Mucosa of descending colon (tissue), 3 donors: ENCODE measurements around the gene JSRP1. TPM values are rescaled to one million over a fixed set of nuclear protein-coding genes. Genes with fewer than 3 reads are reported as not detected.

Experiments
- ATAC-seq: fragments of 200-7000 bp; cut with Tn5 transposase; one replicate; pipeline ENCODE4 v1.9.1; 2020; ENCODE audit warnings: mild to moderate bottlenecking, moderate library complexity
- DNase-seq, 3 donors: peaks; one replicate each; pipeline ENCODE4 v3.0.0-alpha.2; 2020
- H3K36me3 ChIP-seq: fragments of 200-600 bp; one replicate; pipeline ENCODE4 v1.8.0; 2021; ENCODE audit warnings: low read depth, mild to moderate bottlenecking
- H3K4me1 ChIP-seq: fragments of 200-600 bp; one replicate; pipeline ENCODE4 v1.8.0; 2021; ENCODE audit warnings: low read depth, mild to moderate bottlenecking
- H3K4me3 ChIP-seq: fragments of 200-600 bp; one replicate; pipeline ENCODE4 v1.8.0; 2021; ENCODE audit warnings: mild to moderate bottlenecking
- H3K9me3 ChIP-seq: fragments of 200-600 bp; one replicate; pipeline ENCODE4 v1.8.0; 2021; ENCODE audit warnings: mild to moderate bottlenecking
- intact Hi-C, 2 donors: fragments of 100-400 bp; cut with DNase I in 1 of 2; cut with micrococcal nuclease in 1 of 2; formaldehyde crosslinking; loops; one replicate each; pipeline versions ENCODE4 v1.11.0 to v1.11.1; 2022; cut with DNase I, micrococcal nuclease
- long read RNA-seq, 2 donors: library from polyadenylated mRNA; unstranded; transcript quantifications; one replicate each; pipeline ENCODE4 v2.0.0, GENCODE V29; 2019 to 2021
- total RNA-seq, 3 donors: library from RNA; stranded (reverse); fragmentation: NEBNext Ultra II Directional in 2 of 3; extraction: Animal tissue kit (Norgen Biotek cat#: 25700) in 2 of 3; gene quantifications; one replicate each; pipeline versions ENCODE4 v1.2.1 to v1.2.4, GENCODE V29; 2021 to 2023
- TF ChIP-seq, protein P1 (sequence below): fragments of 200-600 bp; IDR thresholded peaks from one replicate; pipeline ENCODE4 v1.8.0; 2022; ENCODE audit warnings: antibody characterized with exemption, mild to moderate bottlenecking
- donor health status: DM: no; HTN: no; CAD: no; lungs with moderate emphysema.
- donor health status: DM: no; HTN: no; CAD: no.
- donor health status: DM: no; HTN: yes; CAD: no.

Gene JSRP1, protein sequence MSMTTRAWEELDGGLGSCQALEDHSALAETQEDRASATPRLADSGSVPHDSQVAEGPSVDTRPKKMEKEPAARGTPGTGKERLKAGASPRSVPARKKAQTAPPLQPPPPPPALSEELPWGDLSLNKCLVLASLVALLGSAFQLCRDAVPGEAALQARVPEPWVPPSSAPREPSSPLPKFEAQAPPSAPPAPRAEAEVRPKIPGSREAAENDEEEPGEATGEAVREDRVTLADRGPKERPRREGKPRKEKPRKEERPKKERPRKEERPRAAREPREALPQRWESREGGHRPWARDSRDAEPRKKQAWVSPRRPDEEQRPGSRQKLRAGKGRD
- total RNA-seq, result 1 to 10 TPM in 1 of 3 donors, under 1 TPM in 2; 0.38 to 2.4 (median 0.87) TPM
- long read RNA-seq, donor 1, result 0 reads
- long read RNA-seq, donor 2, result 0 reads

DNA sequence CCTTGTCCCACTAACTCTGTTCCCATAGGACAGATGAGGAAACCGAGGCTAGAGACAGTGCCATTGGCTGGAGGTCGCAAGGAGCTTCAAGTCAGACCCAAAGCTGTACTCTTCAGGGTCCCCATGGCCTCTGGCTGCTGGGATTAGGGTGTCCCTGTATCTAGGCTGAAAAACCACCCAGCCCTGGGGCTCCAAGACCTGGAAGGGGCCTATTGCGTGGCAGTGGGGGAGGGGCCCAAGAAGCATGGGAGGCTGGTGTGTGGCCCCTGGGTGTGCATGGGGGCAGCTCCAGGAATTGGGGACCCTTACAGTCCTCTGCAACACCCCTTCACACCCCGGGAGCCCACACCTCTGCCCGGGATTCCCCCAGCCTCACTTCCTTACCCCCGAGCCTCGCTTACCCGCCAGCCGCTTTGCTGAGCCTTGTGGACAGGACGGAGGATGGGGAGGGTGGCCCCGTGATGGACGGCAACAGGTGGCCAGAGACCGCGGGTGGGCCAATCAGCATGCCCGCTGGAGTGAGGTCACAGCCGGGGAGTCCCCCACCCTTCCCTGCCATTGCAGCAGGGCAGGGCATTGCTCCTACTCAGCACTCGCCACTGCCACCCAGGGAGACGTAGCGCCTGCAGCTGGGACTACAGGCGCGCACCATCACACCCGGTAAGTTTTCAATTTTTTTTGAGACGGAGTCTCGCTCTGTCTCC, at the start of gene JSRP1:
Gene JSRP1, minus strand, starts transcription at position 436 of the 704 bp plus-strand sequence. CDS start 1,103 bp downstream, outside the sequence.
- Histone ChIP-seq H3K4me3 (no peak within 1 kb of the TSS), H3K36me3 (no peaks in the 10 kb centered on the region), H3K9me3 (no peaks in the 10 kb centered on the region), H3K4me1 (peaks cover 23% of the 10 kb centered on the region)
- ATAC-seq (peak; percentile 36), DNase-seq (peak in 1 of 3 donors; percentile 72)
- intact Hi-C loops, result no loop called here
- TF ChIP-seq, protein P1, sequence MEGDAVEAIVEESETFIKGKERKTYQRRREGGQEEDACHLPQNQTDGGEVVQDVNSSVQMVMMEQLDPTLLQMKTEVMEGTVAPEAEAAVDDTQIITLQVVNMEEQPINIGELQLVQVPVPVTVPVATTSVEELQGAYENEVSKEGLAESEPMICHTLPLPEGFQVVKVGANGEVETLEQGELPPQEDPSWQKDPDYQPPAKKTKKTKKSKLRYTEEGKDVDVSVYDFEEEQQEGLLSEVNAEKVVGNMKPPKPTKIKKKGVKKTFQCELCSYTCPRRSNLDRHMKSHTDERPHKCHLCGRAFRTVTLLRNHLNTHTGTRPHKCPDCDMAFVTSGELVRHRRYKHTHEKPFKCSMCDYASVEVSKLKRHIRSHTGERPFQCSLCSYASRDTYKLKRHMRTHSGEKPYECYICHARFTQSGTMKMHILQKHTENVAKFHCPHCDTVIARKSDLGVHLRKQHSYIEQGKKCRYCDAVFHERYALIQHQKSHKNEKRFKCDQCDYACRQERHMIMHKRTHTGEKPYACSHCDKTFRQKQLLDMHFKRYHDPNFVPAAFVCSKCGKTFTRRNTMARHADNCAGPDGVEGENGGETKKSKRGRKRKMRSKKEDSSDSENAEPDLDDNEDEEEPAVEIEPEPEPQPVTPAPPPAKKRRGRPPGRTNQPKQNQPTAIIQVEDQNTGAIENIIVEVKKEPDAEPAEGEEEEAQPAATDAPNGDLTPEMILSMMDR, result no peak

DNA sequence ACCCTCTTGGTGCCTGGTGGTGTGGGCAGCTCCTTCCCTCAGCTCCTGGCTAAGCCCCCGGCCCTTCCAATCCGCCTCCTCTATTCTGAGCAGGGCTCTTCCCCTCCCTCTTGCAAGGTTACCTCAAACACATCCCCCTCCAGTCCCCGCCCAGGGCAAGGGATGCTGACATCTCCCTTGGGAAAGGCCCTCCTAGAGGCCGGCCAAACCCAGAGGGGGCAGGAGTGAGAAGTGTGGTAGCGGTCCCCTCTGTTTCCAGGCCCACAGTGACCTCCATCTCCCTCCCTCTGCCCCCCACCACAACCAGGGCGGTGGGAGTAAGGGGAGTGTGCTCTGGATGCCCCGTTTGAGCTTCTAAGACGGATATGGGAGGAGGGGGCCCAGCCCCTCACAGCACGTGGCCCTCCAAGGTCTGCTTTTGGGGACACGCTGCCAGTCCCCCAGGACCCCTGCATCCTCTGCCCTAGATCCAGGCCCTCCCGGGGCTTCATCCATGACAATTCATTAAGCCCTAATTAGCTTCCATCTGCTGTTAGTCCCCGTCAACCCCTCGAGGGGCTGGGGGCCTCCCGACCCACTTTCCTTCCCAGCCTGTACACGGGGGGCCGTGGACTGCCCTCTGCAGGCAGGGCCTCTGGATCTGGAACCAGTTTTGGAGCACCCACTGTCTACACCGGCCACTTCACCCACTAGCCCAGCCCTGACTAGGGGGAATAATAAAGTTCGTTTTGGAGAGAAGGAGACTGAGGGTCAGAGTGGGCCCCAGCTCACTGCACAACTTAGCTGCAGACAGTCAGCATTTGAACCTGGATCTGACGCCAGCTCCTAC, 49.4 kb upstream of the JSRP1 start:
- Histone ChIP-seq H3K4me1 (no peaks in the 10 kb centered on the region), H3K9me3 (no peaks in the 10 kb centered on the region), H3K36me3 (no peaks in the 10 kb centered on the region), H3K4me3 (no peak overlapping the region)
- TF ChIP-seq, protein P1, result no peak
- DNase-seq (no peak), ATAC-seq (no peak)
- intact Hi-C loops, result no loop called here

DNA sequence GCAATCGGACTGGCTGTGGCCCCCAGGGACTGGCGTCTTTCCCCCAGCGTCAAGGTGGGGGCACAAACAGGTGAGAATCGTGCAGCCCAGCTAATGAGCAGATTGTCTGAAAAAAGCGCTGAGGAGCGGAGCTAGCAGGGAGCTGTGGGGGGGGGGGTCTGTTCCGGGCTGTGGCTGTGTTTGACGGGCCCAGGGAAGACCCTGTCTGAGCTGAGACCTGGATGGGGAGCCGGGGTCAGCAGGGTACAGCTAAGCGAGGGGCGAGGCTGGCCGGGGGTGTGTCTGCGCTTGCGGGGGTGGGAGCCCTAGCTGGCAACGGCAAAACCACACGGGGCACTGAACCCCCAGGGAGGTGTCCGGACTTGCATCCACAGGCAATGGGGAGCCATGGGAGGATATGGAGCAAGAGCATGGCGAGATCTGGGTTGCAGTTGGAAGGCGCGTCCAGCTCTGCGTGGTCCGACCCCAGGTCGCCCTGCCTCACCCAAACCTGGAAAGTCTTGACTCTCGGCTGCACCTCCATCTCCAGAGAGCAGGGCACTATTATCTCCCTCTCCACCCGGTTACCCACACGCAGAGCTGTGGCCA, 47.1 kb upstream of the JSRP1 start:
- intact Hi-C loops, result no loop called here
- no peak for DNase-seq
- Histone ChIP-seq H3K4me3 (no peak overlapping the region), H3K9me3 (no peaks in the 10 kb centered on the region), H3K36me3 (no peaks in the 10 kb centered on the region), H3K4me1 (no peaks in the 10 kb centered on the region)
- TF ChIP-seq, protein P1, result no peak
- no peak for ATAC-seq

DNA sequence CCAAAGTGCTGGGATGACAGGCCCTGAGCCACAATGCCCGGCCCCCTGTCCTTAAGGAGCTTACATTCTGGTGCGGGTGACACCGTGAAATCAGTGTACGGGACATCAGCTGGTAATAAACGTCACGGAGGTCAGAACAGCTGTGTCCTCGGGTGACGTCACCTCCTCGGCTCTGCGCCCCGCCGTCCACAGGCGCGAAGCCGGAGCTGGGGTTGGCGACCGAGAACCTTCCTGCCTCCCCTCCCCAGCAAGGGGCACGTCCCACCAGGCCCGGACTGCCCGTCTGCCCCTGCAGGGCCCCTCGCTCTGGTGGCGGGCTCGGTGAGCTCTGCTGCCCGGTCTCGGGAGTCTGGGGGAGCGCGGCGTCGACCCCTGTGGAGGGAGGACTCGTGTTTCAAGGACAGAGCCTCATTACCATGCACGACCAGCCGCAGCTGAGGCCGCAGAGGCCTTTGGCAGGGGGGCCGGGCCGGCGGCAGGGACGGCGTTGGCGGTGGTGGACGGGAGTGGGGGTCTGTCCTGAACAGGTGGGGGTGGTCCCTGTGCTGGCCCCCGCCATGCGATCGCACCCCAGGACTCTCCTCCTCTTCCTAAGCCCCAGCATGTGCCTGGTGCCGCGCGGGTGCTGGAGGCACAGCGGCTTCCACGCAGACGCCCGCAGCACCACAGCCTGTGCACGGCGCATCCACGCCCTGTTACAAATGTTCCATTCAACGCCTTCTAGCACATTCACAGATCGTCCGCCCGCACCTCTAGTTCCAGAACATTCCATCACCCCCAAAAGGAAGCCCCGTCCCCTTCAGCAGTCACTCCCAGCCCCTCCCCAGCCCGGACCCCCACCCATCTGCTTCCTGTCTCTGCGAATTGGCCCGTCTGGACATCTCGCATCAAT, 46.3 kb upstream of the JSRP1 start:
- H3K36me3 ChIP-seq, result no peaks in the 10 kb centered on the region
- no peak overlapping the region for H3K4me3 ChIP-seq
- intact Hi-C loops, result no loop called here
- no peaks in the 10 kb centered on the region for H3K4me1 ChIP-seq
- TF ChIP-seq, protein P1, result no peak
- peak; percentile 39 for ATAC-seq
- H3K9me3 ChIP-seq, result no peaks in the 10 kb centered on the region
- DNase-seq, result peak in 1 of 3 donors; percentile 49
